ENCODE data around the gene DDX25. TPM values are rescaled to one million over a fixed set of nuclear protein-coding genes. Genes with fewer than 3 reads are reported as not detected.

Gene DDX25
- total and polyA plus RNA-seq, 2 of the 13 experiments (the other 11 are each of a cell fraction or from before 2014, with no cell fraction given), result 0.17 to 0.29 TPM

GRCh38 chr11:125946712-125947418 is 42.6 kb downstream of the DDX25 start:
- BruUV-seq (replicated peaks), result no TSS peak
- no peak overlapping the region for H2AFZ ChIP-seq (ENCODE audit: low read length)
- intact Hi-C loops (cut with micrococcal nuclease; ENCODE audit: unreplicated experiment), result no loop called here
- no peak overlapping the region for H3K9ac ChIP-seq (ENCODE audit: insufficient read depth, low read depth, low read length)
- in situ Hi-C loops (cut with HindIII; ENCODE audit: extremely low pct_ligation_motif_present, low pct_unique_long_range_greater_than_20kb), result no loop called here
- no peak overlapping the region for H3K4me3 ChIP-seq (replicated peaks in 1 of 3; ENCODE audit: insufficient read depth in 1 of 3, low read depth in 2 of 3, low read length in 3 of 3)
- no peaks in the 10 kb centered on the region for H3K36me3 ChIP-seq (replicated peaks in 1 of 2; ENCODE audit: control insufficient read depth in 1 of 2, insufficient read depth in 2 of 2, low read length in 2 of 2)
- peaks cover 59% of the 10 kb centered on the region for H3K4me1 ChIP-seq (ENCODE audit: insufficient read depth, low read length)
- no peaks in the 10 kb centered on the region for H3K9me3 ChIP-seq (ENCODE audit: low read length)
- POLR2A ChIA-PET, result no interaction called here
- no peak overlapping the region for H3K4me2 ChIP-seq (ENCODE audit: low read depth, low read length)
- 69% methylated on average over 12 of the region's 14 CpGs for WGBS (ENCODE audit: low lambda C conversion rate)
- ATAC-seq, result no peak
- H3K27me3 ChIP-seq (ENCODE audit: control insufficient read depth in 1 of 2, insufficient read depth in 2 of 2, low read length in 2 of 2), result peaks cover 0 to 3% of the 10 kb centered on the region in 2 experiments; a peak in 1 of 5 replicates
- H3K79me2 ChIP-seq (ENCODE audit: insufficient read depth, low read length), result no peaks in the 10 kb centered on the region
- CTCF ChIA-PET (ENCODE audit: low intra/inter-chr PET ratio, low total read pairs), result no interaction called here
- no peak overlapping the region for H3K27ac ChIP-seq (ENCODE audit: extremely low read length, insufficient read depth, low read length)
- DNase-seq (ENCODE audit: low spot score), result no peak
- FAIRE-seq, result no peak
- no peaks in the 10 kb centered on the region for H4K20me1 ChIP-seq (ENCODE audit: insufficient read depth, low read length)
- TF ChIP-seq ZNF784 (CRISPR knock-in tag; IDR thresholded peaks at IDR 0.05; ENCODE audit: borderline replicate concordance) (no peak), EZH2 (conservative IDR thresholded peaks at IDR 0.05; ENCODE audit: low read depth, low read length) (no peak)

- no peaks in the 10 kb centered on the region for H3K9me3 ChIP-seq (ENCODE audit: low read length)
- in situ Hi-C loops (cut with HindIII; ENCODE audit: extremely low pct_ligation_motif_present, low pct_unique_long_range_greater_than_20kb) (no loop called here), intact Hi-C loops (cut with micrococcal nuclease; ENCODE audit: unreplicated experiment) (no loop called here)
- H3K4me1 ChIP-seq (ENCODE audit: insufficient read depth, low read length), result peaks cover 51% of the 10 kb centered on the region
- CTCF ChIA-PET (ENCODE audit: low intra/inter-chr PET ratio, low total read pairs), result no interaction called here
- no peak overlapping the region for H3K27ac ChIP-seq (ENCODE audit: extremely low read length, insufficient read depth, low read length)
- H3K79me2 ChIP-seq (ENCODE audit: insufficient read depth, low read length), result no peaks in the 10 kb centered on the region
- no peak for DNase-seq (ENCODE audit: low spot score)
- no peaks in the 10 kb centered on the region for H4K20me1 ChIP-seq (ENCODE audit: insufficient read depth, low read length)
- POLR2A ChIA-PET, result no interaction called here
- BruUV-seq (replicated peaks), result no TSS peak
- FAIRE-seq, result no peak
- H2AFZ ChIP-seq (ENCODE audit: low read length), result no peak overlapping the region
- no peak overlapping the region for H3K4me3 ChIP-seq (replicated peaks in 1 of 3; ENCODE audit: insufficient read depth in 1 of 3, low read depth in 2 of 3, low read length in 3 of 3)
- no peak for TF ChIP-seq SOX6 (IDR thresholded peaks at IDR 0.05)
- TF ChIP-seq SOX6 (CRISPR knock-in tag; IDR thresholded peaks at IDR 0.05), result no peak
- TF ChIP-seq NRL (CRISPR knock-in tag; IDR thresholded peaks at IDR 0.05; ENCODE audit: borderline replicate concordance), result 0 out of 2 replicates have a peak, but pooled peaks have one; percentile 22
- 65% methylated on average over 9 of the region's 24 CpGs for WGBS (ENCODE audit: low lambda C conversion rate)
- no peak overlapping the region for H3K9ac ChIP-seq (ENCODE audit: insufficient read depth, low read depth, low read length)
- ATAC-seq, result no peak
- H3K36me3 ChIP-seq (replicated peaks in 1 of 2; ENCODE audit: control insufficient read depth in 1 of 2, insufficient read depth in 2 of 2, low read length in 2 of 2), result no peaks in the 10 kb centered on the region
- H3K27me3 ChIP-seq (ENCODE audit: control insufficient read depth in 1 of 2, insufficient read depth in 2 of 2, low read length in 2 of 2), result peaks cover 0 to 3% of the 10 kb centered on the region in 2 experiments; a peak in 1 of 5 replicates
- H3K4me2 ChIP-seq (ENCODE audit: low read depth, low read length), result no peak overlapping the region
These were observed 43.3 kb downstream of the DDX25 start for GRCh38 chr11:125947419-125948277.
